ENCODE data around the gene ZNF227.
"Not testable (repeated sequence)": the region's sequence is repeated elsewhere in the genome, so short reads cannot be mapped to it uniquely, and the experiment has no call there.

ZNF227 gene

DNA sequence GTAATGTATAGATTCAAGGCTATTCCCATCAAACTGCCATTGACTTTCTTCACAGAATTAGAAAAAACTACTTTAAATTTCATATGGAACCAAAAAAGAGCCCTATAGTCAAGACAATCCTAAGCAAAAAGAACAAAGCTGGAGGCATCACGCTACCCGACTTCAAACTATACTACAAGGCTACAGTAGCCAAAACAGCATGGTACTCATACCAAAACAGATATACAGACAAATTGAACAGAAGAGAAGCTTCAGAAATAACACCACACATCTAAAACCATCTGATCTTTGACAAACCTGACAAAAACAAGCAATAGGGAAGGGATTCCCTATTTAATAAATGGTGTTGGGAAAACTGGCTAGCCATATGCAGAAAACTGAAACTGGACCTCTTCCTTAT lies 40.0 kb downstream of the ZNF227 start:
- DNase-seq, result not testable (repeated sequence)

- DNase-seq, result not testable (repeated sequence)
Observed at GRCh38 chr19:44253392-44253791, 41.1 kb downstream of the ZNF227 start.

- no peak for DNase-seq
Observed at GRCh38 chr19:44254496-44254895, 42.2 kb downstream of the ZNF227 start.

DNA sequence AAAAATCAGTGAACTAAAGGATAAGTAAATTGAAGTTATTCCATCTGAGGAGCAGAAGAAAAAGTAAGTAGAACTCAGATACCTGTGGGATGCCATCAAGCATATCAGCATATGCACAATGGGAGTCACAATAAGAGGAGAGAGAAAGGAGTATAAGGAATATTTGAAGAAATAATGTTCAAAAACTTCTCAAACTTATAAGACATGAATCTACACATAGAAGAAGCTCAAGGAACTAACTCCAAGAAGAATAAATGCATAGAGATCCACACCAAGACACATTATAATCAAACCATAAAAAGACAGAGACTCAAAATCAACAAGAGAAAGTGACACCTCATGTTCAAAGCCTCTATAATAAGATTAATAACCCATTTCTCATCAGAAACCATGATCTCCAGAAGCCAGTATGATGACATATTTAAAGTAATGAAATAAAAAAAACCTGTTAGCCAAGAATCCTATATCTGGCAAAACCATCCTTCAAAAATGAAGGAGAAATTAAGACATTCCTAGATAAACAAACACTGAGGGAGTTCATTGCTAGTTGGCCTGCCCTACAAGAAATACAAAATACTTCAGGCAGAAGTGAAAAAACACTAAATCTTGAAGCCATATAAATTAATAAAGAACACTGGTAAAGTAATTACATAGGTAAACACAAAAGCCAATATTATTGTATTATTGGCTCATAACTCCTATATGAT lies 43.5 kb downstream of the ZNF227 start:
- no peak for DNase-seq

GRCh38 chr19:44258136-44258535 lies 45.8 kb downstream of the ZNF227 start:
- DNase-seq, result no peak

DNA sequence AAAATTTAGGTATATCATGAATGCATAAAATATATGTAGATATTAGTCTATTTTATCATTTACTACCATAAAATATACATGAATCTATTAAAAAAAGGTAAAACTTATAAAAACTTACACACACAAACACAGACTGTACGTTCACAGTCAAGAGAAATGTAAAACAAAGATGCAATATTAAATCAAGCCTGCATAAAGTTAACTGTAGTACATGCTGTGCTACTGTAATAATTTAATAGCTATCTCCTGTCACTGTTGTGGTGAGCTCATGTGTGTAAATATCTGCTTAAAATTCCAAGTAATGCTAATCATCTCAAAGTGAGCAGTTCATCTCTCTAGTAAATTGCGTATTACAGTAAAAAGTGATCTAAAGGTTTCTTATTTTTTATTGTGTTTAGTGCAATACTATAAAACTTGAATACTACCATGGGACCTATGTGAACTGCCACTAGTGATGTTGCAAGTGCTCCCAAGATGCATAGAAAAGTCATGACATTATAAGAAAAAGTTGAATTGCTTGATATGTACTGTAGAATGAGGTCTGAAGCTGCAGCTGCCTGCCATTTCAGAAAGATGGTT lies 46.6 kb downstream of the ZNF227 start:
- DNase-seq, result no peak

- no peak for DNase-seq
Observed at GRCh38 chr19:44260343-44260681, 48.0 kb downstream of the ZNF227 start.

DNA sequence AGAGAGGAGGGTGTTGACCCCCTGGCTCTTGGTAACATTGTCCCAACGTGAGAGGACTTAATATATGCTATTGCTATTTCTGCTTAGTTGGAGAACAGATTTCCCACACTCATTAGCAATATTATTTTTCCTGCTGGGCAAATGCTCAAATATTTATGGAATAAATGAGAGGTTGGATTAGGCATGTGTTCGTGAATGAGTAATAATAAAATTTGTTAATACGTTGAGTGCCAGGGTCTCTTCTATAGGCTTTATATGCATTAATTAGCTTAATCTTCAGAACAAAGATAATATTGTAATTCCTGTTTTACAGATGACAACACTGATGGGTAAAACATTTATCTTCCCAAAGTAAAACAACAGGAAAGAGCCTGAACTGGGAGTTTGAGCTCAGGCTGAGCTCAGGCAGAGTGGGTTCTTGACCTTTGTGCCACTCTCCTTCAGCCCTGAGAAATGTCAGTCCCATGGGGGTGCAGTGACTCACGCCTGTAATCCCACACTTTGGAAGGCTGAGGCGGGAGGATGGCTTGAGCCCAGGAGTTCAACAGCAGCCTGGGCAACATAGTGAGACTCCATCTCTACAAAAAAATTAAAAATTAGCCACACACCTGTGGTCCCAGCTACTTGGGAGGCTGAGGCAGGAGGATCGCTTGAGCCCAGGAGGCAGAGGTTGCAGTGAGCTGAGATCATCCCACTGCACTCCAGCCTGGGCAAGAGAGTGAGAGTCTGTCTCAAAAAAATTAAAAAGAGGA lies 48.5 kb downstream of the ZNF227 start:
- no peak for DNase-seq

GRCh38 chr19:44277331-44277730 lies 65.0 kb downstream of the ZNF227 start:
- DNase-seq, result no peak

DNA sequence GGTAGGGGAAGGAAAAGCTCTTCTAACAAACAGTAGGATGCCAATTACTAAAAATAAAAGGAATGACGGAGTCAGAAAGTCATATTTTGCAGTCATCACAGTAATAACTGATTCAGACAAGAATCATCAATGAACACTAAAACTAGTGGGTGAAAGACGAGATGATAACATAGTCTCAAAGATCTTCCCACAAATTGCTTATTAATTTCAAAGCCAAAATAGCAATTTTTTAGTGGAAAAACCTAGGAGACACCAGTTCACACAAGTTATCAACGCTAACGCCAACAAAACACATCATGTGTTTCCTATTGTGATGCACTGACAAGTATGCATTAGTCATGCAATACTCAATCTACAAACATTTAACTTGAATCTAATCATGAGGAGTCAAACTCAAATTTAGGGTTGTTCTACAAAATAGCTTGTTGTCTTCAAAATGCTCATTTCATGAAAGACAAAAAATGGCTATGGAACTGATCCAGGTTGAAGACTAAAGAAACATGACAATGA lies 65.9 kb downstream of the ZNF227 start:
- DNase-seq, result no peak

DNA sequence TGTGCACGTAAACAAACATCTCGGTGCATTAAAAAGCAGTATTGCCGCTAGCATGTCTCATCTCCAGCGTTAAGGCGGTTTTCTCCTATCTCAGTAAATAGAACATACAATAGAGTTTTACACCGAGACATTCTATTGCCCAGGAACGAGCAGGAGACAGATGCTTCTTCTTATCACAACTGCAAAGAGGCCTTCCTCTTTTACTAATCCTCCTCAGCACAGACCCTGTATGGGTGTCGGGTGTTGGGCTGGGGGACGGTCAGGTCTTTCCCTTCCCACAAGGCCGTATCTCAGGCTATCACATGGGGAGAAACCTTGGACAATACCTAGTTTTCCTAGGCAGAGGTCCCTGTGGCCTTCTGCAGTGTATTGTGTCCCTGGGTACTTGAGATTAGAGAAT lies 68.6 kb downstream of the ZNF227 start:
- no peak for DNase-seq

GRCh38 chr19:44282846-44283245 lies 70.5 kb downstream of the ZNF227 start:
- no peak for DNase-seq

GRCh38 chr19:44284968-44285367 lies 72.6 kb downstream of the ZNF227 start:
- no peak for DNase-seq

Measured in inflammatory macrophage (primary cell).